Endothelial cell of umbilical vein (primary cell): ENCODE data around the gene SMG1.

Experiments
- EZH2 ChIP-seq: IDR thresholded peaks from 2 replicates; pipeline ENCODE4 v1.6.1; 2012; ENCODE audit warnings: borderline replicate concordance, low read depth, mild to moderate bottlenecking, moderate library complexity, low read length, inconsistent platforms; ENCODE audit not compliant: severe bottlenecking
- FOS ChIP-seq: IDR thresholded peaks from 2 replicates; pipeline ENCODE4 v1.6.1; 2011; ENCODE audit warnings: mild to moderate bottlenecking, low read length, moderate library complexity, borderline replicate concordance; ENCODE audit not compliant: insufficient read depth
- GATA2 ChIP-seq: IDR thresholded peaks from 2 replicates; pipeline ENCODE4 v1.7.0; 2011; ENCODE audit warnings: low read depth, mild to moderate bottlenecking, moderate library complexity, mixed read lengths, low read length; ENCODE audit not compliant: insufficient read length, insufficient read depth
- JUN ChIP-seq: IDR thresholded peaks from 2 replicates; pipeline ENCODE4 v1.6.1; 2011; ENCODE audit warnings: borderline replicate concordance, low read depth; ENCODE audit not compliant: insufficient read length, insufficient read depth
- MYC ChIP-seq: IDR thresholded peaks from one replicate; pipeline ENCODE4 v1.6.1; 2011; ENCODE audit warnings: mild to moderate bottlenecking, low read depth, low read length
- POLR2A ChIP-seq: IDR thresholded peaks from 2 replicates; pipeline ENCODE4 v1.6.1; 2012; ENCODE audit warnings: low read depth, mild to moderate bottlenecking, control low read depth, low read length
- POLR2AphosphoS5 ChIP-seq: IDR thresholded peaks from 2 replicates; pipeline ENCODE4 v1.6.1; 2012; ENCODE audit warnings: low read depth, mild to moderate bottlenecking, control low read depth, low read length, moderate library complexity; ENCODE audit not compliant: insufficient read depth
- TF ChIP-seq, protein P1 (sequence below), 2 donors: IDR thresholded peaks; 1 replicate in 1 of 2; 2 replicates in 1 of 2; pipeline ENCODE4 v1.5.1; 2011; ENCODE audit warnings: low read length in 2 of 2, mild to moderate bottlenecking in 2 of 2, moderate library complexity in 2 of 2, control low read depth in 1 of 2, inconsistent platforms in 1 of 2, low read depth in 1 of 2; ENCODE audit not compliant: insufficient read depth in 1 of 2; ENCODE audit errors: extremely low read depth in 1 of 2
- TF ChIP-seq, protein P2 (sequence below): IDR thresholded peaks from 2 replicates; pipeline ENCODE4 v1.6.1; 2011; ENCODE audit not compliant: insufficient read depth, insufficient read length

- TF ChIP-seq, protein P1, sequence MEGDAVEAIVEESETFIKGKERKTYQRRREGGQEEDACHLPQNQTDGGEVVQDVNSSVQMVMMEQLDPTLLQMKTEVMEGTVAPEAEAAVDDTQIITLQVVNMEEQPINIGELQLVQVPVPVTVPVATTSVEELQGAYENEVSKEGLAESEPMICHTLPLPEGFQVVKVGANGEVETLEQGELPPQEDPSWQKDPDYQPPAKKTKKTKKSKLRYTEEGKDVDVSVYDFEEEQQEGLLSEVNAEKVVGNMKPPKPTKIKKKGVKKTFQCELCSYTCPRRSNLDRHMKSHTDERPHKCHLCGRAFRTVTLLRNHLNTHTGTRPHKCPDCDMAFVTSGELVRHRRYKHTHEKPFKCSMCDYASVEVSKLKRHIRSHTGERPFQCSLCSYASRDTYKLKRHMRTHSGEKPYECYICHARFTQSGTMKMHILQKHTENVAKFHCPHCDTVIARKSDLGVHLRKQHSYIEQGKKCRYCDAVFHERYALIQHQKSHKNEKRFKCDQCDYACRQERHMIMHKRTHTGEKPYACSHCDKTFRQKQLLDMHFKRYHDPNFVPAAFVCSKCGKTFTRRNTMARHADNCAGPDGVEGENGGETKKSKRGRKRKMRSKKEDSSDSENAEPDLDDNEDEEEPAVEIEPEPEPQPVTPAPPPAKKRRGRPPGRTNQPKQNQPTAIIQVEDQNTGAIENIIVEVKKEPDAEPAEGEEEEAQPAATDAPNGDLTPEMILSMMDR (IDR thresholded peaks at IDR 0.05; ENCODE audit: extremely low read depth in 1 of 2, insufficient read depth in 1 of 2, low read depth in 1 of 2, low read length in 2 of 2), result no peak
- TF ChIP-seq EZH2 (no peak), POLR2A (no peak), MYC (no peak), POLR2AphosphoS5 (no peak), GATA2 (no peak), JUN (no peak), FOS (no peak)
- TF ChIP-seq, protein P2, sequence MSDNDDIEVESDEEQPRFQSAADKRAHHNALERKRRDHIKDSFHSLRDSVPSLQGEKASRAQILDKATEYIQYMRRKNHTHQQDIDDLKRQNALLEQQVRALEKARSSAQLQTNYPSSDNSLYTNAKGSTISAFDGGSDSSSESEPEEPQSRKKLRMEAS, result no peak
Measured at GRCh38 chr16:18816286-18816685, 109.9 kb downstream of the SMG1 start.
